Cerebellar cortex (tissue), 1 donor: Measurements from ENCODE around the gene SUSD4.

Source experiments
- DNase-seq: peaks from one replicate; pipeline ENCODE4 v3.0.0-alpha.2; 2015; ENCODE audit warnings: low spot score

Gene SUSD4

DNA sequence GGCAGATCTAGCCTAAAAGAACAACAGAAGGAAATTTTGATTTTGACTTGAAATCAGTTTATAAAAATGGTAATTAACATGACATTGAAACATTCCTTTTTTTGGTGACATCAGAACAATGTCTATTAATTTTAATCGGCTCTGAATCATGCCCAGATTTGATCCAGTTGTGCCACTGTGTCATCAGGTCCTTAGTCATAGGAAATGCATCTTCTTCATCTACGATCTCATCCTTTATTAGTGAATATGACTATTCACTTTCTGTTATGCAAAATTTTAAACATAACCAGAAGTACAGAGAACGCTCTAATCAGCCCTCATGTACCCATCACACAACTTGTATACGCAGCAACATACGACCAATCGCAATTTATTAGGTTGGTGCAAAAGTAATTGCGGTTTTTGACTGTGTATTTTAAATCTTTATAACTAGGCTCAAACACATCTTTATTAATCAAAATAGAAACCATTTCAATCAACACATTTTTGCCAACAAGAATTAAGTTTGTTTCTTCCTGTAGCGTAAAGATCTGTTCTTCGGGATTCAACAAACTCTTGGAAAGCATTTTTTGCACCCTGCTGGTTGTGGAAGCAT, 180.6 kb downstream of the SUSD4 start:
- no peak for DNase-seq

DNA sequence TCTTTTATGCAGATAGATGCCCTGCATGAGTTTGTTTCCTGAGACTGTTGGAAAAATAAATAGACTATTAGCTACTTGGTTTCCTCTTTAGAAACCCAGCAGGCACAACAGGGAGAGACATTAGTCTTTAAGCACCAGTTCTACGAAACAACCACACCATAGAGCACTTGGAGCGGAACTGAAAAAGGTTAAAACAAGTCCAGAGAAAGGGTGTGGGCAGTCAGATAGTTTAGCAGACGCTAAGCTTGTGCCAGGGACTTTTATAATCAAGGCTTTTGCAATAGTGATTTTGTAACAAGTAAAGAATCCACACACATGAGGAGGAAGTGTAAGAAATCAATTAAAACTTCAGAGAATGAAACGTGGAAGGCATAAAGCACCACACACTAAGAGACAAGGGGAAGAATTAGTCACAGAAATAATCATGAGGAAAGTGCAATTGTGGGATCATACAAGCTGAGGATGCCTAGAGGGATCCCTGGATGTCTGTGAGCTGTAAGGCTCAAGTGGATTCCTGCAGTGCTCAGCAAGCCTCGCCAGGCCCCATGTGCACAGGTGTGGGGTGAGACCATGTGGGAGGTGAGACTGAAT, 183.2 kb downstream of the SUSD4 start:
- DNase-seq: no peak

DNA sequence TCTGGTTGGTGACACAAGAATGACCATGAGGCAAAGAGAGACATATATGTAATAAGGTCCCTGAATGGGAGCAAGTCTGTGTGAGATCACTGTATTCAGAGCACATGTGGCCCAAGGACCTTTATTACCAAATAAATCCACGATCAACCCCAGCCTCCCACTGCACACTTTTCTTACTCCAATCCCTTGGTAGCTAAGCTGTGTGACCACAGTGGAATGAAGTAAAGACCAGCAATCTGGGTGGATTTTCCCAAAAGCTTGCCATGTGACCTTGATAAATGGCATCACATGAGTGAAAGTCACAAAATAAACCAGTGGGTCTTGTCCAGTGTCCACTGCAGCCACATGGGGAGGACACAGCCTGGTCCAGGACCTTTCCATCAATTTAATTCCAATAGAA, 184.2 kb downstream of the SUSD4 start:
- DNase-seq: no peak

GRCh38 chr1:223179280-223179679, 184.7 kb downstream of the SUSD4 start:
- DNase-seq: no peak

GRCh38 chr1:223177681-223178080, 186.3 kb downstream of the SUSD4 start:
- no peak for DNase-seq

DNA sequence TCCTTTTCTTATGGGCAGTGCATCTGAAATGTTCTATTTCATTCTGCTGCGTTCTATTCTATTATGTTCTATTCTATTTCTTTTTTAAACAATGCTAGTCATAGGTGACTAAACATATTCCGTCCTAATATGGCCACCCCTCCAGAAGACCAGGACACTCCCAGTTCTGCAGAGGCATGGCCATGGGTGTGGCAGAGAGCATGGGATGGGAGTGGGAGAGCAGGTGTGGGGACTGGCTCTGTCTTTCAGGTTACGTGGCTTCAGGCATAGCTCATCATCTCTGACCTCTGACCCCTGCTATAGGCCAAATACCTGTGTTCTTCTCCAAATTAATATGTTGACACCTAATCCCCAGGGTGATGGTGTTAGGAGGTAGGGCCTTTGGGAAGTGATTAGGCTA, 187.5 kb downstream of the SUSD4 start:
- DNase-seq: no peak

DNA sequence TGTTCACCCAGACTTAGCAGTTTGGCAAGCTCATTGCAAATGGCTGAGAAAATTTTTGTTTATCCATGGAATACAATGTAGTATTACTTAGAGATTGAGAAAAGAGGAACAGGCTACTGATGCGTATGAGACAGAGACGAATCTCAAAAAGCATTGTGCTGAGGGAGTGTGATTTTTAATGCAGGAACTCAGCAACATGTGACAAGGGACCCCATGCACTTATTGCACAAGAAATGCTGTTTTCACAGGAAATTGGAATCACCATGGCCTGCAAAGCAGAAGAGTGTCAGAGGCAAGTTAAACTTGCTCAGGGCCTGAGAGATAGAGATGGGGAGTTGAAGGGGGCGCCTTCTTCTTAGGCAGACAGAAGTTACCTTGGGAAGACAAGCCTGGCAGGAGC, 188.3 kb downstream of the SUSD4 start:
- DNase-seq: no peak

- no peak for DNase-seq
Measured at GRCh38 chr1:223175032-223175431, 188.9 kb downstream of the SUSD4 start.
